ENCODE measurements around the gene HAGHL. TPM values are rescaled to one million over a fixed set of nuclear protein-coding genes. Genes with fewer than 3 reads are reported as not detected.
A peak's percentile ranks its signal among the peaks of the same experiment; 100 is the strongest.

Gene HAGHL, protein sequence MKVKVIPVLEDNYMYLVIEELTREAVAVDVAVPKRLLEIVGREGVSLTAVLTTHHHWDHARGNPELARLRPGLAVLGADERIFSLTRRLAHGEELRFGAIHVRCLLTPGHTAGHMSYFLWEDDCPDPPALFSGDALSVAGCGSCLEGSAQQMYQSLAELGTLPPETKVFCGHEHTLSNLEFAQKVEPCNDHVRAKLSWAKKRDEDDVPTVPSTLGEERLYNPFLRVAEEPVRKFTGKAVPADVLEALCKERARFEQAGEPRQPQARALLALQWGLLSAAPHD
- total RNA-seq (2014; rRNA removed; shearing (Covaris generic)), result 15.0 and 25.3 TPM in 2 replicates

GRCh38 chr16:726438-727290, at the start of gene HAGHL, which contains the start of gene CCDC78:
HAGHL (plus strand) TSS chr16:727106; CDS start chr16:727510, 404 bp downstream.
CCDC78 (minus strand) TSS chr16:726443; CDS start chr16:726367, 76 bp downstream.
- DNase-seq (ENCODE audit: low spot score), result no peak

GRCh38 chr16:677316-678190, 49.4 kb upstream of the HAGHL start:
- DNase-seq (ENCODE audit: low spot score), result no peak

DNA sequence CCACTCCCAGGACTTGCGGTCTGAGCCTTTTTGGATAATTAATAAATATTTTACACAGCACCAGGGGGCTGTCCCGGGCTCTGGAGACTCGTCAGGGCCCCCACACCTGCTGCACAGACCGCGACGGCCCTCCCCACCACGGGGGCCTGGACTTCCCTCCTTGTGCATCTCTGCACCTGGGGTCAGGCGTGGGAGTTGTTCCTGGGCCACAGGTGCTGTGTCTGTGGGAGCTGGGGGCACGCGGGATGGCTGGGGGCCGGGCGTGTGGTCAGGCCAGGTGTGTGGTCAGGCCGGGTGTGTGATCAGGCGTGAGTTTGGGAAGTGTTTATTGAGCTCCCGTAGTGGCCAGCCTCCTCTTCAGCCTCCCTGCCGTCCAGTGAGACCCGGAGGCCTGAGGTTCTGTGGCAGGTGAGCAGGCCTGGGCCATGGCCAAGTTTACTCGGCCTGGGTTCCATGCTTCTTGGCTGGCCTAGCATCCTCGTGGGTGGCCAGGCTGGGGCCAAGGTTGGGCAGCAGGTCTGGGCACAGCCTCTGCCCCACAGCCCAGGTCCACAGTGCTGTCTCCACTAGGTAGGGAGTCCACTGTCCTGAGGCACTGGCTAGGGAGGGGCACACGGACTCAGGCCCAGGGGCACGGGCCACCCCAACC, 48.6 kb upstream of the HAGHL start:
- DNase-seq (ENCODE audit: low spot score), result no peak

- DNase-seq (ENCODE audit: low spot score), result no peak
These were observed 47.8 kb upstream of the HAGHL start for GRCh38 chr16:678858-679813.

DNA sequence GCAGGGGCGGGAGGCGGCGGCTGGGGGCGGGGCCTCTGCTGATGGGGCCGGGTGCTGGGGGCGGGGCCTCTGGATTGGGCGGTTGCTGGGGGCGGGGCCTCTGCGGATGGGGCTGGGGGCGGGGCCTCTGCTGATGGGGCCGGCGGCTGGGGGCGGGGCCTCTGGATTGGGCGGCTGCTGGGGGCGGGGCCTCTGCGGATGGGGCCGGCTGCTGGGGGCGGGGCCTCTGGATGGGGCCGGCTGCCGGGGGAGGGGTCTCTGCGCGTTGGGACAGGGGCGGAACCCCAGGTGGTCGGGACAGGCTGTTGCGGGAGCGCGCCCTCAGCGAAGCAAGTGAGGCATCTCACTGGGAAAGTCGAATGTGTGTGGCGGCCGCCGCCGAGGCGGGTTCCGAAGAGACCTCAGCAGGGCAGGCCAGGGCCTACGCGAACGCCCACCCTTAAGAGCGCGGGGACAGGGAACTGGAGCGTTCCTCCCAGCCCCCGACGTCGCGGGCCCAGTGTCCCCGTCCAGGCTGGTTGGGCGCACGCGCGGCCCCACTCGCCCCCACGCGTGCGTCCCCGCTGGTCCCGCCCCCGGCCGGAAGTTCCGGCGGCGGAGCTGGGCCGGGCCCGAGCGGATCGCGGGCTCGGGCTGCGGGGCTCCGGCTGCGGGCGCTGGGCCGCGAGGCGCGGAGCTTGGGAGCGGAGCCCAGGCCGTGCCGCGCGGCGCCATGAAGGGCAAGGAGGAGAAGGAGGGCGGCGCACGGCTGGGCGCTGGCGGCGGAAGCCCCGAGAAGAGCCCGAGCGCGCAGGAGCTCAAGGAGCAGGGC, 46.9 kb upstream of the HAGHL start, which contains the start of gene STUB1:
TSS of gene STUB1 (plus strand) at position 597 of the 811 bp plus-strand sequence. CDS start at position 713, 116 bp downstream.
- peak; percentile 77 for DNase-seq (ENCODE audit: low spot score)

GRCh38 chr16:680625-680945, 46.3 kb upstream of the HAGHL start:
- DNase-seq (ENCODE audit: low spot score), result no peak

DNA sequence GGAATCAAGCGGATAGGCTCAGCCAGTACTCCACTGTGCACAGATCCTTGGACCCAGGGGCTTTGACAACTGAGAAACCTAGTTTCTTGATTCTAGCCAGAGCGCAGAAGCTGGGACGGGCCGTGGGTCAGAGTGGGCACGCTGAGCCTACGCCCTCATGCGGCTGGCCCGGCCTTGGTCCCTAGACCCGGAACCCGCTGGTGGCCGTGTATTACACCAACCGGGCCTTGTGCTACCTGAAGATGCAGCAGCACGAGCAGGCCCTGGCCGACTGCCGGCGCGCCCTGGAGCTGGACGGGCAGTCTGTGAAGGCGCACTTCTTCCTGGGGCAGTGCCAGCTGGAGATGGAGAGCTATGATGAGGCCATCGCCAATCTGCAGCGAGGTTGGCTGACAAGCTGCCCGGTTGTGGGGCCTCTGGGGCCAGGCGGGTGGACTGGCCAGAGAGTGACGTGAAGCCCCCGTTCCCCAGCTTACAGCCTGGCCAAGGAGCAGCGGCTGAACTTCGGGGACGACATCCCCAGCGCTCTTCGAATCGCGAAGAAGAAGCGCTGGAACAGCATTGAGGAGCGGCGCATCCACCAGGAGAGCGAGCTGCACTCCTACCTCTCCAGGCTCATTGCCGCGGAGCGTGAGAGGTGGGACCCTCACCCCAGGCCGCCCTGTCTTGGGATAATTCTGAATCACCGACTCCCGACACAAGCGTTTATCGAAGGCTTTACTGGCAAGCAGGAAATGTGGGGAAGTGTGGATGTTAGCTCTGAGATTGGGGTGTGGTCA, 45.8 kb upstream of the HAGHL start:
- DNase-seq (ENCODE audit: low spot score), result peak; percentile 30

DNA sequence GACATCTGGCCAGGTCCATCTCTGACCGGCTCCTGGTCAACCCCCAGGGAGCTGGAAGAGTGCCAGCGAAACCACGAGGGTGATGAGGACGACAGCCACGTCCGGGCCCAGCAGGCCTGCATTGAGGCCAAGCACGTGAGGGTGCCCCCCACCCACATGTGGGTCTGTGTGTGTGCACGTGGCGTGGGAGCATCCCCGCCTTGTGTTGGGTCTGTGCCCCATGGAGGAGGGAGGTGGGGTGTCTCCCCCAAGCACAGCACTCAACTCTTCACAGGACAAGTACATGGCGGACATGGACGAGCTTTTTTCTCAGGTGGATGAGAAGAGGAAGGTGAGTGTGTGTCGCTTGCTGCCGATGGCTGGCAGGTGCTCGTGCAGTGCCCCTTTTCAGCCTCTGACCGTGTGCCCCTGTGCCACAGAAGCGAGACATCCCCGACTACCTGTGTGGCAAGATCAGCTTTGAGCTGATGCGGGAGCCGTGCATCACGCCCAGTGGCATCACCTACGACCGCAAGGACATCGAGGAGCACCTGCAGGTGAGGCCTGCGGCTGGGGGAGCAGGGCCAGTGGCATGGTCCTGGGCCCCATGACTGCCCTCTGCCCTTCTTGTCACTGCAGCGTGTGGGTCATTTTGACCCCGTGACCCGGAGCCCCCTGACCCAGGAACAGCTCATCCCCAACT, 45.0 kb upstream of the HAGHL start:
- DNase-seq (ENCODE audit: low spot score), result peak; percentile 65

DNA sequence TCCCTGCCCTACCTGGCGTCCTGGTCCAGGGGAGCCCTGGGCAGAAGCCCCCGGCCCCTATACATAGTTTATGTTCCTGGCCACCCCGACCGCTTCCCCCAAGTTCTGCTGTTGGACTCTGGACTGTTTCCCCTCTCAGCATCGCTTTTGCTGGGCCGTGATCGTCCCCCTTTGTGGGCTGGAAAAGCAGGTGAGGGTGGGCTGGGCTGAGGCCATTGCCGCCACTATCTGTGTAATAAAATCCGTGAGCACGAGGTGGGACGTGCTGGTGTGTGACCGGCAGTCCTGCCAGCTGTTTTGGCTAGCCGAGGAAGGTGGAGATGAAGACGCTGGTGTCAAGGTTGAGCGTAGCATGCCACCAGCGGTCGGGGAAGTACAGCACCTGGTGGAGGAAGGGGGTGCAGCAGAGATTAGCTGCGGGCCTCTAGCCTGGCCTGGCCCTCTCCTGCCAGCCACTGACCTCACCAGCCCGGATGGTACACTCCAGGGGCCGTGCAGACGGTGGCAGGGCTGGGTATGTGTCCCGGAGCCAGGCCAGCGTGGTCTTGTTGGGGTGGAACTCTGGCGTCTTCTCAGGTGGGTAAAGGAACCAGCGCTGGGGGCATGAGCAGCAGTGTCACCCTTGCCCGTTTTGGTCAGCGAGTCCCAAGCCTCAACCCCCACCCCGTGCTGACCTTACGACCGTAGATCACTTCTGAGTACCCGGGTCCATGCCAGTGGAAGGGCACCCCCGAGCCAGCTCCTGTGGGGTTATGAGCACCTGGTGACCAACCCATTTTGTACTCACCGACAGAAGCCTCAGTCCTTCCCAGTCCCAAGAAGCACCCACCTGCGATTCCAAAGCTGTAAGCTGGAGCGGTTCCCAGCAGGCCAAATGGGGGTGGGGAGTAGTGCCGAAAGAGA, 44.2 kb upstream of the HAGHL start:
- no peak for DNase-seq (ENCODE audit: low spot score)

- no peak for DNase-seq (ENCODE audit: low spot score)
These were observed 43.4 kb upstream of the HAGHL start for GRCh38 chr16:683396-684070.

DNA sequence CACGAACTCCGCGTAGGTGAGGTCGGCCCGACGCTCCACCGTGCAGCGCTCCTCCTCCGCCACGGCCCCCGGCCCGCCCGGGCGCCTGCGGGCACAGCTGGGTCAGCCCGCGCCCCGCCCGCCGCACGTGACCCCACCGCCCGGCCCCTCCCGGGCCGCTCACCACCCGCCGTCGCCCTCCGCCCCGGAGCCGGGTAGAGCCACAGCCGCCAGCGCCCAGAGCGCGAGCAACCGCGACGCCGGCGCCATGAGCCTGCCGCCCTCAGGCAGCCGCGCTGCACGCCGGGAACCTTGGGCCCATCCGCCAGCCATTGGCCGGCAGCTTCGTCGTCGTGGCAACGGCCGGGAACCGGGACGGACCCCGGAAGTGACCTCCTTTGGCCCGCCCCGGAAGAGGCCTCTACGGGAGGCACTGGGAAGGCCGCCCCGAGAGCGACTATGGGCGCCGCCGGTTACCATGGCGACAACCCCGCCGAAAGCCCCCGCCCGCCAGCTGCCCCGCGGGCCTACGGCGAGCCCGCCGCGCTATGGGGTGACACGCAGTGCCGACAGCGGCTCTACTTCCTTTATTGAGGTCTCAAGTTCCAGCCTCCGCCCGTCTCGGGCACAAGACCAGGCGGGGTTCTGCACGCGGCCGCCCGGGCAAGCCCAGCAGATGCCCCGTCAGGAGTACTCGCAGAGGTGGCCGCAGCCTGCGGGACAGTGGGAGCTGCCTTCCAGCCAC, 42.7 kb upstream of the HAGHL start, which contains the start of gene JMJD8:
TSS of gene JMJD8 (minus strand) at position 264 of the 724 bp plus-strand sequence. CDS start at position 249, 15 bp downstream.
- DNase-seq (ENCODE audit: low spot score), result no peak

DNA sequence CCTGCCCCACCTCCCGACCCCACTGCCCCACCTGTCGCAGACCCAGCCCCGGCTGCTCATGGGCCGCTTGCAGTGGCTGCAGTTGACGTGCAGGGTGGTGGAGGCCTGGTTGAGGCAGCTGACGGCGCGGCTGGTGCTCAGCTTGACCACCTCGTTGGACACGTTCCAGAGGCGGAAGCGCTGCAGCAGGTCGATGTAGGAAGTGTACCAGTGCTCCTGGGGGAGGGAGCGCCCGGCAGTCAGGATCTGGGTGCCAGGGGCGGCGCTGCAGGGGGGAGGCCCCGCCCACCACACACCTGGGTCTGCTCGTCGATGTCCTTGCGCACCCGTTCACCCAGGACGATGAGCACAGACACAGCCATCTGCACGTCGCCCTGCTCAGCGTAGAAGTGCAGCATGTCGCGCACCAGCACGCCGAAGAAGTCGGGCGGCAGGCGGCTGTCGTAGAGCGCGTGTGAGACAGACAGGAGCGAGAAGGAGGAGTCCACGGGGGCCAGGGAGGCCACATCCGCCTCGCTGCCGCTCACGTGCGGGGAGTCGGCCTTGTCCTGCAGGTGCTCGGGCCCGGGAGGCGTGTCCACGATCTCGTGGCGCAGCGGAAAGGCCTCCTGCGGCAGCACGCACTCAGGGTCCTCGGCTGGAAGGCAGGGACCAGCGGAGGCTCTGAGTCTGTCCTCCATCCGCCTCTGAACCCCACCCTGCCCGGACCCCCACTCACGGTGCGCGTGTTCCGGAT, 41.8 kb upstream of the HAGHL start:
- no peak for DNase-seq (ENCODE audit: low spot score)

GRCh38 chr16:685967-686366, 40.9 kb upstream of the HAGHL start:
- peak; percentile 73 for DNase-seq (ENCODE audit: low spot score)

- DNase-seq (ENCODE audit: low spot score), result no peak
These were observed 40.2 kb upstream of the HAGHL start for GRCh38 chr16:686459-687260.

Data from A172 (cell line).